IMR-90 (cell line): Measurements from ENCODE around the gene DNAH6. TPM values are rescaled to one million over a fixed set of nuclear protein-coding genes. Genes with fewer than 3 reads are reported as not detected.

Experiments used
- ATAC-seq: fragments of 200-7000 bp; cut with Tn5 transposase; 2 replicates; pipeline ENCODE4 v1.9.1; 2020; ENCODE audit warnings: low read depth, mild to moderate bottlenecking, moderate library complexity
- BruUV-seq: library from RNA; stranded (reverse); fragments of 400-500 nt; replicated peaks from 2 replicates; lab custom pipeline; 2021; lab: Mats Ljungman, UMichigan
- CTCF ChIA-PET: fragments of 300-600 bp; formaldehyde crosslinking; extraction: SDS; loops from one replicate; lab custom pipeline; 2021; ENCODE audit warnings: antibody characterized with exemption; lab: Yijun Ruan, JAX
- POLR2A ChIA-PET: fragments of 300-600 bp; sonication (Branson Sonifier 250); formaldehyde crosslinking; loops from one replicate; lab custom pipeline; 2022; ENCODE audit warnings: antibody characterized with exemption; ENCODE audit not compliant: unreplicated experiment; lab: Charles Lee
- DNase-seq: peaks from one replicate; pipeline ENCODE4 v3.0.0; 2013
- H2AFZ ChIP-seq: replicated peaks from 2 replicates; pipeline ENCODE3; 2013; ENCODE audit warnings: low read length, mild to moderate bottlenecking; ENCODE audit not compliant: poor library complexity
- H2AK5ac ChIP-seq: 2 replicates; pipeline ENCODE4 v1.6.1; 2013; ENCODE audit warnings: low read depth, low read length, inconsistent platforms
- H2AK9ac ChIP-seq: replicated peaks from 2 replicates; pipeline ENCODE3; 2013; ENCODE audit warnings: mild to moderate bottlenecking, low read depth, low read length, moderate library complexity; ENCODE audit not compliant: poor library complexity
- H2BK120ac ChIP-seq: 2 replicates; pipeline ENCODE4 v1.6.1; 2013; ENCODE audit warnings: low read depth, low read length, inconsistent platforms
- H2BK15ac ChIP-seq: 3 replicates; pipeline ENCODE4 v1.6.1; 2013; ENCODE audit warnings: low read depth, low read length, inconsistent platforms
- H2BK20ac ChIP-seq: 2 replicates; pipeline ENCODE4 v1.6.1; 2013; ENCODE audit warnings: low read depth, mild to moderate bottlenecking, inconsistent platforms, low read length, moderate library complexity
- H2BK5ac ChIP-seq: 2 replicates; pipeline ENCODE4 v1.6.1; 2013; ENCODE audit warnings: mild to moderate bottlenecking, low read depth, low read length, inconsistent platforms; ENCODE audit not compliant: poor library complexity, severe bottlenecking
- H3K14ac ChIP-seq: replicated peaks from 2 replicates; pipeline ENCODE4 v1.6.1; 2013; ENCODE audit warnings: low read depth, low read length, inconsistent platforms
- H3K18ac ChIP-seq: 2 replicates; pipeline ENCODE4 v1.6.1; 2013; ENCODE audit warnings: low read depth, low read length, control low read depth
- H3K23ac ChIP-seq: 2 replicates; pipeline ENCODE4 v1.6.1; 2013; ENCODE audit warnings: low read depth, low read length, inconsistent platforms
- H3K27ac ChIP-seq: 2 replicates; pipeline ENCODE4 v1.5.1; 2013; ENCODE audit warnings: mild to moderate bottlenecking, control low read depth, low read length; ENCODE audit not compliant: insufficient read depth
- H3K27me3 ChIP-seq: 2 replicates; pipeline ENCODE4 v1.6.1; 2013; ENCODE audit warnings: low read length; ENCODE audit not compliant: control insufficient read depth, insufficient read depth
- H3K36me3 ChIP-seq: 2 replicates; pipeline ENCODE4 v1.6.1; 2013; ENCODE audit warnings: low read length, mixed read lengths; ENCODE audit not compliant: control insufficient read depth, insufficient read depth
- H3K4ac ChIP-seq: 2 replicates; pipeline ENCODE4 v1.6.1; 2013; ENCODE audit warnings: low read depth, low read length, inconsistent platforms
- H3K4me1 ChIP-seq: 2 replicates; pipeline ENCODE4 v1.6.1; 2013; ENCODE audit warnings: low read length, mixed read lengths; ENCODE audit not compliant: control insufficient read depth, insufficient read depth
- H3K4me2 ChIP-seq: 2 replicates; pipeline ENCODE4 v1.6.1; 2013; ENCODE audit warnings: low read depth, mild to moderate bottlenecking, control low read depth, low read length, moderate library complexity
- H3K4me3 ChIP-seq: 2 replicates; pipeline ENCODE4 v1.5.1; 2013; ENCODE audit warnings: low read depth, mild to moderate bottlenecking, control low read depth, low read length, moderate library complexity; ENCODE audit not compliant: insufficient read depth
- H3K56ac ChIP-seq: 2 replicates; pipeline ENCODE4 v1.6.1; 2013; ENCODE audit warnings: low read length, inconsistent platforms; ENCODE audit not compliant: insufficient read depth; ENCODE audit errors: extremely low read depth
- H3K79me1 ChIP-seq, 2 experiments: 2 replicates each; pipeline ENCODE4 v1.6.1; 2013; ENCODE audit warnings: low read length in 2 of 2, inconsistent platforms in 1 of 2, low read depth in 1 of 2
- H3K9ac ChIP-seq: 2 replicates; pipeline ENCODE4 v1.6.1; 2013; ENCODE audit warnings: low read depth, low read length, control low read depth
- H3K9me1 ChIP-seq: 2 replicates; pipeline ENCODE4 v1.6.1; 2013; ENCODE audit warnings: low read length, inconsistent platforms; ENCODE audit not compliant: insufficient read depth
- H3K9me3 ChIP-seq: 2 replicates; pipeline ENCODE4 v1.6.1; 2013; ENCODE audit warnings: low read length; ENCODE audit not compliant: control insufficient read depth, insufficient read depth
- H4K20me1 ChIP-seq: 2 replicates; pipeline ENCODE4 v1.6.1; 2013; ENCODE audit warnings: low read length, inconsistent platforms; ENCODE audit not compliant: insufficient read depth
- H4K5ac ChIP-seq: 2 replicates; pipeline ENCODE4 v1.6.1; 2013; ENCODE audit warnings: mild to moderate bottlenecking, low read depth, low read length, control low read depth
- H4K8ac ChIP-seq, 2 experiments: 2 replicates each; pipeline ENCODE4 v1.6.1; 2013; ENCODE audit warnings: low read depth in 2 of 2, low read length in 2 of 2, control low read depth in 1 of 2, inconsistent platforms in 1 of 2
- H4K91ac ChIP-seq: 2 replicates; pipeline ENCODE4 v1.6.1; 2013; ENCODE audit warnings: low read depth, low read length, inconsistent platforms; ENCODE audit not compliant: insufficient read depth
- RAD21 ChIP-seq: IDR thresholded peaks from 2 replicates; pipeline ENCODE4 v1.6.1; 2012; ENCODE audit warnings: low read length, improper control_type of control experiment
- SMC3 ChIP-seq: fragments of 150-350 bp; IDR thresholded peaks from 2 replicates; pipeline ENCODE4 v1.6.1; 2016; ENCODE audit warnings: low read depth, mild to moderate bottlenecking, antibody characterized with exemption, low read length, moderate library complexity
- WGBS, 2 experiments: methylation state at CpG; one replicate each; pipeline versions ENCODE4 v1.1.5 to v1.1.7; 2013; ENCODE audit warnings: missing lambda C conversion rate in 2 of 2; ENCODE audit not compliant: insufficient read length in 1 of 2; ENCODE audit errors: extremely low coverage in 2 of 2; 5-methylcytosine and 5-hydroxymethylcytosine counted together
- dilution Hi-C: fragments of 300-500 bp; cut with HindIII; formaldehyde crosslinking; loops from one replicate; pipeline ENCODE4 v1.14.3; 2018; ENCODE audit warnings: low sequenced_read_pairs; ENCODE audit not compliant: unreplicated experiment
- in situ Hi-C: fragments of 300-500 bp; cut with MboI; formaldehyde crosslinking; loops from 3 replicates; pipeline ENCODE4 v1.14.3; 2019; ENCODE audit warnings: low sequenced_read_pairs, inconsistent platforms, mixed read lengths
- intact Hi-C: fragments of 100-400 bp; cut with micrococcal nuclease; formaldehyde crosslinking; loops from 2 replicates; pipeline ENCODE4 v1.10.0; 2022
- polyA plus RNA-seq, 3 experiments: library from polyadenylated mRNA; depleted of rRNA; stranded (reverse); fragments of >200 nt; gene quantifications; 2 replicates each; pipeline ENCODE4 v1.2.3, GENCODE V29; 2012; ENCODE audit warnings: low replicate concordance in 1 of 3
- total RNA-seq: library from RNA; depleted of rRNA; stranded (reverse); fragments of >200 nt; gene quantifications from 2 replicates; pipeline ENCODE4 v1.2.3, GENCODE V29; 2012
- TF ChIP-seq, protein P1 (sequence below): fragments of 150-350 bp; IDR thresholded peaks from 2 replicates; pipeline ENCODE4 v1.6.1; 2016; ENCODE audit warnings: low read depth, mild to moderate bottlenecking, low read length, moderate library complexity, borderline replicate concordance

The DNAH6 gene
- total and polyA plus RNA-seq, 2 of the 4 experiments (the other 2 are of a cell fraction), result under 0.01 to 0.07 TPM

DNA sequence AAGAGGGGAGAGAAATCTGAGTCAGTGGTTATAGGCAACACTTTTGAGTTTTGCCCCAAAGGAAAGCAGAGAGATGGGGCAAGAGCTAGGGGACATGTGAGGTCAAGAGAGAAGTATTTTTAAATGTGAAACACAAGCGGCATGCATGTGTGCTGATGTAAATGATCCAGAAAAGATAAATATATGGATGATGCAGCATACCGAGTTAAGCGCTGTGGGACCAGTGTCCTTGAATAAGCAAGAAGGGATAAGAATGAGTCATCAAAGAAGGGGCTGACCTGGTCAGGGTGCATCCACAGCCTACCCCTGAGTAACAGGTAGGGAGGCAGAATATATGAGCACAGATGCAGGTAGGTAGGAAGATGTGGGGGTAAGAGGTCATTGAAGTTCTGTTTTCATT, 183.7 kb downstream of the DNAH6 start:
- POLR2A ChIA-PET, result no interaction called here
- WGBS, 2 experiments, result 89% methylated on average over 3 of the region's 3 CpGs; no CpG with 5 or more reads in 1 of the 2 experiments
- CTCF ChIA-PET, result no interaction called here
- no peaks in the 10 kb centered on the region for H4K20me1 ChIP-seq
- in situ Hi-C loops (no loop called here), intact Hi-C loops (no loop called here), dilution Hi-C loops (no loop called here)
- H3K4me3 ChIP-seq, result no peak overlapping the region
- H2BK20ac ChIP-seq, result peak overlapping the region; percentile 73
- BruUV-seq, result no TSS peak
- peak overlapping the region; percentile 60 for H2BK5ac ChIP-seq
- H3K4me2 ChIP-seq, result no peak overlapping the region
- H2AFZ ChIP-seq, result no peak overlapping the region
- ATAC-seq, result no peak
- peak overlapping the region; percentile 33 for H2AK9ac ChIP-seq
- peak overlapping the region; percentile 23; the same call in 1 of the 2 replicates for H4K91ac ChIP-seq
- no peak overlapping the region for H3K27ac ChIP-seq
- H3K9ac ChIP-seq, result no peak overlapping the region
- H2BK120ac ChIP-seq, result peak overlapping the region; percentile 77
- peaks cover 11% of the 10 kb centered on the region for H3K4me1 ChIP-seq
- peak overlapping the region; percentile 57; the same call in 1 of the 2 replicates for H3K18ac ChIP-seq
- H4K5ac ChIP-seq, result no peak overlapping the region; the same call in 1 of the 2 replicates
- TF ChIP-seq, protein P1, sequence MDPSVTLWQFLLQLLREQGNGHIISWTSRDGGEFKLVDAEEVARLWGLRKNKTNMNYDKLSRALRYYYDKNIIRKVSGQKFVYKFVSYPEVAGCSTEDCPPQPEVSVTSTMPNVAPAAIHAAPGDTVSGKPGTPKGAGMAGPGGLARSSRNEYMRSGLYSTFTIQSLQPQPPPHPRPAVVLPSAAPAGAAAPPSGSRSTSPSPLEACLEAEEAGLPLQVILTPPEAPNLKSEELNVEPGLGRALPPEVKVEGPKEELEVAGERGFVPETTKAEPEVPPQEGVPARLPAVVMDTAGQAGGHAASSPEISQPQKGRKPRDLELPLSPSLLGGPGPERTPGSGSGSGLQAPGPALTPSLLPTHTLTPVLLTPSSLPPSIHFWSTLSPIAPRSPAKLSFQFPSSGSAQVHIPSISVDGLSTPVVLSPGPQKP, result no peak
- TF ChIP-seq RAD21 (no peak), SMC3 (no peak)
- peak overlapping the region; percentile 68; the same call in 1 of the 2 replicates for H3K4ac ChIP-seq
- peak overlapping the region; percentile 37; the same call in 1 of the 2 replicates for H3K14ac ChIP-seq
- H4K8ac ChIP-seq, result no peak overlapping the region; a peak in 1 of 4 replicates
- no peak overlapping the region for H3K23ac ChIP-seq
- peak; percentile 48 for DNase-seq
- H3K56ac ChIP-seq, result no peak overlapping the region
- no peaks in the 10 kb centered on the region for H3K9me3 ChIP-seq
- no peaks in the 10 kb centered on the region; the same call in none of the 2 replicates for H3K9me1 ChIP-seq
- H2AK5ac ChIP-seq, result no peak overlapping the region
- H2BK15ac ChIP-seq, result peak overlapping the region; percentile 60; the same call in 1 of the 3 replicates
- H3K79me1 ChIP-seq, result no peaks in the 10 kb centered on the region
- H3K36me3 ChIP-seq, result no peaks in the 10 kb centered on the region
- H3K27me3 ChIP-seq, result no peaks in the 10 kb centered on the region
